ENCODE results near the gene PEX12.

GRCh38 chr17:35596530-35597233, 18.3 kb upstream of the PEX12 start:
- no peak for TF ChIP-seq EZH2phosphoT487 (IDR thresholded peaks at IDR 0.05; ENCODE audit: borderline replicate concordance, low read depth, low read length)
- no peak; the same call in 1 of the 2 replicates for TF ChIP-seq CTCF (conservative IDR thresholded peaks at IDR 0.05; ENCODE audit: low read length)
